OCI-LY7 (cell line): ENCODE measurements around the gene CACNB2. TPM values are rescaled to one million over a fixed set of nuclear protein-coding genes. Genes with fewer than 3 reads are reported as not detected.

ENCODE experiments used
- BruUV-seq: library from RNA; stranded (reverse); fragments of 400-500 nt; replicated peaks from 2 replicates; lab custom pipeline; 2021; lab: Mats Ljungman, UMichigan
- CTCF ChIA-PET: fragments of 300-600 bp; sonication (Branson Sonifier 250); formaldehyde crosslinking; loops from one replicate; lab custom pipeline; 2022; ENCODE audit warnings: antibody characterized with exemption; ENCODE audit not compliant: unreplicated experiment; lab: Charles Lee
- POLR2A ChIA-PET: fragments of 300-600 bp; sonication (Branson Sonifier 250); formaldehyde crosslinking; loops from one replicate; lab custom pipeline; 2022; ENCODE audit warnings: antibody characterized with exemption; lab: Charles Lee
- DNase-seq: peaks from one replicate; pipeline ENCODE4 v3.0.0-alpha.2; 2015; ENCODE audit warnings: low spot score
- H2AFZ ChIP-seq: fragments of 200-600 bp; sonication (generic), shearing (Covaris generic); 2 replicates; pipeline ENCODE4 v1.6.1; 2014; ENCODE audit warnings: mild to moderate bottlenecking, antibody characterized with exemption, low read length, moderate library complexity
- H3K27ac ChIP-seq: fragments of 200-600 bp; sonication (generic); 2 replicates; pipeline ENCODE4 v1.5.1; 2014; ENCODE audit warnings: mixed run types, low read depth, mild to moderate bottlenecking, moderate library complexity, low read length, inconsistent platforms; ENCODE audit not compliant: poor library complexity, severe bottlenecking
- H3K36me3 ChIP-seq: fragments of 200-600 bp; sonication (generic); 2 replicates; pipeline ENCODE4 v1.6.1; 2014; ENCODE audit warnings: mild to moderate bottlenecking, antibody characterized with exemption, low read length, moderate library complexity, mixed read lengths; ENCODE audit not compliant: insufficient read depth
- H3K4me1 ChIP-seq: fragments of 200-600 bp; sonication (generic); 2 replicates; pipeline ENCODE4 v1.5.1; 2014; ENCODE audit warnings: mild to moderate bottlenecking, low read length; ENCODE audit not compliant: insufficient read depth, poor library complexity, severe bottlenecking
- H3K4me2 ChIP-seq: fragments of 200-600 bp; sonication (generic); 2 replicates; pipeline ENCODE4 v1.6.1; 2014; ENCODE audit warnings: mild to moderate bottlenecking, low read length
- H3K4me3 ChIP-seq: fragments of 200-600 bp; sonication (generic); 2 replicates; pipeline ENCODE4 v1.5.1; 2014; ENCODE audit warnings: mild to moderate bottlenecking, low read depth, low read length; ENCODE audit not compliant: poor library complexity, severe bottlenecking
- H3K79me2 ChIP-seq: fragments of 200-600 bp; sonication (generic); 2 replicates; pipeline ENCODE4 v1.6.1; 2016; ENCODE audit warnings: low read depth, mild to moderate bottlenecking, low read length, moderate library complexity, mixed read lengths; ENCODE audit not compliant: insufficient read depth
- H3K9me2 ChIP-seq: fragments of 200-600 bp; sonication (generic); 2 replicates; pipeline ENCODE4 v1.6.1; 2016; ENCODE audit warnings: mild to moderate bottlenecking, low read length, mixed read lengths; ENCODE audit not compliant: insufficient read depth
- H3K9me3 ChIP-seq: fragments of 200-600 bp; sonication (generic); 2 replicates; pipeline ENCODE4 v1.6.1; 2014; ENCODE audit warnings: mild to moderate bottlenecking, mixed run types, low read length, mixed read lengths
- H4K20me1 ChIP-seq: fragments of 200-600 bp; sonication (generic); 2 replicates; pipeline ENCODE4 v1.6.1; 2014; ENCODE audit warnings: mild to moderate bottlenecking, antibody characterized with exemption, low read length, moderate library complexity, mixed read lengths; ENCODE audit not compliant: insufficient read depth
- EZH2phosphoT487 ChIP-seq: fragments of 200-600 bp; sonication (generic); IDR thresholded peaks from 2 replicates; pipeline ENCODE4 v1.6.1; 2018; ENCODE audit warnings: low read depth, borderline replicate concordance, mild to moderate bottlenecking, mixed run types, antibody characterized with exemption, low read length, moderate library complexity, mixed read lengths
- intact Hi-C: fragments of 100-400 bp; cut with micrococcal nuclease; formaldehyde crosslinking; loops from one replicate; pipeline ENCODE4 v1.10.0; 2022; ENCODE audit not compliant: unreplicated experiment
- total RNA-seq, 2 experiments: library from RNA; depleted of rRNA in 1 of 2; stranded (reverse); fragments of >200 nt in 1 of 2; shearing (Covaris generic) in 1 of 2; gene quantifications; 2 replicates each; pipeline ENCODE4 v1.2.3, GENCODE V29; 2014 to 2022
- TF ChIP-seq, protein P1 (sequence below): fragments of 200-600 bp; sonication (generic); conservative IDR thresholded peaks from 2 replicates; pipeline ENCODE4 v1.5.1; 2014; ENCODE audit warnings: mild to moderate bottlenecking, antibody characterized with exemption, low read length, moderate library complexity, mixed read lengths

CACNB2 gene
- total RNA-seq, 2 experiments from 2014 or later: not detected

DNA sequence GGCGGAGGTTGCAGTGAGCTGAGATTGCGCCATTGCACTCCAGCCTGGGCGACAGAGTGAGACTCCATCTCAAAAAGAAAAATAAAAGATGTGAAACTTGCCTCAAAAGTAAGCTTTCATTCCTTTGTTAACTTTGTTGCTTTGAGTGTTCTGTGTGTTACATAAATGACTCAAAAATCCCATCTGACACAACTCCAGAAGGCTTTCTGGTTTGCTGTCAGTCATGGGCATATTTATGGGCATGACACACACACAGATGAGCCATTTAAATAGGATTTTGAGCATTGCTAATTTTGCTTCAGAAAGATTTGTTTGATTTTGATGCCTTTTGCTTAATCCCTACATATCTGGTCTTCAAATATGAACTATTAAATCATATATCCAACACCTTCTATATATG lies 82.6 kb downstream of the CACNB2 start:
- no peak for DNase-seq
- Histone ChIP-seq H3K79me2 (no peaks in the 10 kb centered on the region), H3K9me3 (no peaks in the 10 kb centered on the region), H3K9me2 (no peaks in the 10 kb centered on the region), H3K36me3 (no peaks in the 10 kb centered on the region), H3K27ac (no peak overlapping the region), H4K20me1 (no peaks in the 10 kb centered on the region), H2AFZ (no peak overlapping the region), H3K4me3 (no peak overlapping the region), H3K4me2 (no peak overlapping the region), H3K4me1 (no peaks in the 10 kb centered on the region)
- CTCF ChIA-PET: no interaction called here
- POLR2A ChIA-PET: no interaction called here
- intact Hi-C loops: no loop called here
- BruUV-seq: no TSS peak
- TF ChIP-seq EZH2phosphoT487: no peak
- TF ChIP-seq, protein P1, sequence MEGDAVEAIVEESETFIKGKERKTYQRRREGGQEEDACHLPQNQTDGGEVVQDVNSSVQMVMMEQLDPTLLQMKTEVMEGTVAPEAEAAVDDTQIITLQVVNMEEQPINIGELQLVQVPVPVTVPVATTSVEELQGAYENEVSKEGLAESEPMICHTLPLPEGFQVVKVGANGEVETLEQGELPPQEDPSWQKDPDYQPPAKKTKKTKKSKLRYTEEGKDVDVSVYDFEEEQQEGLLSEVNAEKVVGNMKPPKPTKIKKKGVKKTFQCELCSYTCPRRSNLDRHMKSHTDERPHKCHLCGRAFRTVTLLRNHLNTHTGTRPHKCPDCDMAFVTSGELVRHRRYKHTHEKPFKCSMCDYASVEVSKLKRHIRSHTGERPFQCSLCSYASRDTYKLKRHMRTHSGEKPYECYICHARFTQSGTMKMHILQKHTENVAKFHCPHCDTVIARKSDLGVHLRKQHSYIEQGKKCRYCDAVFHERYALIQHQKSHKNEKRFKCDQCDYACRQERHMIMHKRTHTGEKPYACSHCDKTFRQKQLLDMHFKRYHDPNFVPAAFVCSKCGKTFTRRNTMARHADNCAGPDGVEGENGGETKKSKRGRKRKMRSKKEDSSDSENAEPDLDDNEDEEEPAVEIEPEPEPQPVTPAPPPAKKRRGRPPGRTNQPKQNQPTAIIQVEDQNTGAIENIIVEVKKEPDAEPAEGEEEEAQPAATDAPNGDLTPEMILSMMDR: no peak

DNA sequence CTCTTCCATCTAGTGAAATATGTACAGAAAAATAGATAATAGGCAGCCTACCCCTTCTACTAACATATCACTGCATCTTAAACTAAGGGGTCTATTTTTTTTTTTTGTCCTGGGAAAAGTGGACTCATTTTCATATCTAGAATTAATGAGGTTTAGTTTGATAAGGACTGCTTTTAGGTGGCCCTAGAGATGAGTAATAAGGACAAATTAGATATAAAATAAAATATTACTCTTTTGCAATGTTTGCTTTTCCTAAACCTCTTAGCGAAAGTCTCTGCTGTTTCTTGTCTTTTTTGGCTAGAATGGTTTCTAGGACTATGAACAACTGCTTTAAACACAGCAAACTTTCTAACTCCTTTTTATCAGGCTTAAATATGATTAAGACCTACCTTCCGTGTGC lies 83.7 kb downstream of the CACNB2 start:
- TF ChIP-seq EZH2phosphoT487: no peak
- TF ChIP-seq, protein P1: no peak
- no peak for DNase-seq
- no peak overlapping the region for H3K27ac ChIP-seq
- H3K4me1 ChIP-seq: no peaks in the 10 kb centered on the region
- no peaks in the 10 kb centered on the region for H3K9me3 ChIP-seq
- no peaks in the 10 kb centered on the region for H3K36me3 ChIP-seq
- no peak overlapping the region for H2AFZ ChIP-seq
- H3K4me2 ChIP-seq: no peak overlapping the region
- H3K4me3 ChIP-seq: no peak overlapping the region
- H4K20me1 ChIP-seq: no peaks in the 10 kb centered on the region
- intact Hi-C loops: no loop called here
- H3K79me2 ChIP-seq: no peaks in the 10 kb centered on the region
- no peaks in the 10 kb centered on the region for H3K9me2 ChIP-seq
- ChIA-PET POLR2A (interaction anchor here (0.6 kb wide), 1 partner anchor 1167 kb away, joined by 3 read pairs; no protein-coding TSS in a partner anchor), CTCF (no interaction called here)
- no TSS peak for BruUV-seq

DNA sequence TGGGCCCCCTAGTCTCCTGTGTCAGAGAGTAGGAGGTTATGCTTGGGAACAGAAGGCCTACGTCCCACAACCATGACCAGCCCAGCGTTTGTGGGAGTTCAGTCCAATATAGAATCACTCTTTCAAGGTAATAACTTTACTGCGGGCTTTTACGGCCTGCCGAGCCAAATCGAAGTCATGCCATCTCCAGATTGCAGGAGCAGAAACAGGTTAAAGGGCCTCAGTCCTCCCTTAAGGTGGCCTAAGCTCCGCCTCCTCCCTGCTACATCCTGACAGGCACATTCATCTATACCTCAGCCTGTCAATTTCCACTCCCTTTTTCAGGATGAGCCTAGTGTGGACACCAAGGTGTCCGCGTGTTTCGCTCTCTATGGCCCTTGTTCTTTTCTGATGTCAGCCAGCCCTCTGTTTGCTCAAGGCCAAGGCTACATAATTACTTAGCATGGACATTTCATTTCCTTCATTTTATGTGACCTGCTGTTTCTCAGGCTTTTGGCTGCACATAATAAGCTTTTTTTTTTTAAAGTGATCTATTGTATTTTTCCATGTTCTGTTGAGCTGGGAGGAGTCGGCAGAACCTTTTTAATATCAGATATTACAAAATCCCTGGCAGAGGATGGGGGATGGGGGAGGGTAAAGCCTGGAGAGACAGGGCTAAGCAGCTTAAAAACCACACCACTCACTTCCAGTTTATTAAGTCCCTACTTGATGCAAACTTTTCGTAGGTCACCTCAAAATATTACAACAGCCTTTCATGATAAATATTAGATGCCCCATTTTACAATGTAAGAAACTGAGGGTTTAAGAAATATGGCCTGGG lies 84.6 kb downstream of the CACNB2 start:
- Histone ChIP-seq H3K4me1 (no peaks in the 10 kb centered on the region), H3K4me3 (no peak overlapping the region), H3K79me2 (no peaks in the 10 kb centered on the region), H4K20me1 (no peaks in the 10 kb centered on the region), H3K36me3 (no peaks in the 10 kb centered on the region), H3K4me2 (no peak overlapping the region), H3K27ac (no peak overlapping the region), H3K9me3 (no peaks in the 10 kb centered on the region), H2AFZ (no peak overlapping the region), H3K9me2 (no peaks in the 10 kb centered on the region)
- CTCF ChIA-PET: no interaction called here
- no peak for DNase-seq
- no TSS peak for BruUV-seq
- no peak for TF ChIP-seq EZH2phosphoT487
- TF ChIP-seq, protein P1: no peak
- POLR2A ChIA-PET: interaction anchor here (0.6 to 1.1 kb wide), 2 partner anchors 14 to 1166 kb away, joined by 3 read pairs; no protein-coding TSS in a partner anchor
- intact Hi-C loops: no loop called here
